Ureter (tissue), 1 donor: ENCODE measurements around the gene GNG11. TPM values are rescaled to one million over a fixed set of nuclear protein-coding genes. Genes with fewer than 3 reads are reported as not detected.
"Not testable (repeated sequence)": the region's sequence is repeated elsewhere in the genome, so short reads cannot be mapped to it uniquely, and the experiment has no call there.

Experiments
- DNase-seq: peaks from one replicate; pipeline ENCODE4 v3.0.0-alpha.2; 2020; ENCODE audit warnings: low spot score
- total RNA-seq: library from RNA; stranded (reverse); gene quantifications from one replicate; pipeline ENCODE4 v1.2.4, GENCODE V29; 2023
- donor health status: DM: yes; HTN: yes; CAD: no.

Gene GNG11
- 9.1 TPM for total RNA-seq

DNA sequence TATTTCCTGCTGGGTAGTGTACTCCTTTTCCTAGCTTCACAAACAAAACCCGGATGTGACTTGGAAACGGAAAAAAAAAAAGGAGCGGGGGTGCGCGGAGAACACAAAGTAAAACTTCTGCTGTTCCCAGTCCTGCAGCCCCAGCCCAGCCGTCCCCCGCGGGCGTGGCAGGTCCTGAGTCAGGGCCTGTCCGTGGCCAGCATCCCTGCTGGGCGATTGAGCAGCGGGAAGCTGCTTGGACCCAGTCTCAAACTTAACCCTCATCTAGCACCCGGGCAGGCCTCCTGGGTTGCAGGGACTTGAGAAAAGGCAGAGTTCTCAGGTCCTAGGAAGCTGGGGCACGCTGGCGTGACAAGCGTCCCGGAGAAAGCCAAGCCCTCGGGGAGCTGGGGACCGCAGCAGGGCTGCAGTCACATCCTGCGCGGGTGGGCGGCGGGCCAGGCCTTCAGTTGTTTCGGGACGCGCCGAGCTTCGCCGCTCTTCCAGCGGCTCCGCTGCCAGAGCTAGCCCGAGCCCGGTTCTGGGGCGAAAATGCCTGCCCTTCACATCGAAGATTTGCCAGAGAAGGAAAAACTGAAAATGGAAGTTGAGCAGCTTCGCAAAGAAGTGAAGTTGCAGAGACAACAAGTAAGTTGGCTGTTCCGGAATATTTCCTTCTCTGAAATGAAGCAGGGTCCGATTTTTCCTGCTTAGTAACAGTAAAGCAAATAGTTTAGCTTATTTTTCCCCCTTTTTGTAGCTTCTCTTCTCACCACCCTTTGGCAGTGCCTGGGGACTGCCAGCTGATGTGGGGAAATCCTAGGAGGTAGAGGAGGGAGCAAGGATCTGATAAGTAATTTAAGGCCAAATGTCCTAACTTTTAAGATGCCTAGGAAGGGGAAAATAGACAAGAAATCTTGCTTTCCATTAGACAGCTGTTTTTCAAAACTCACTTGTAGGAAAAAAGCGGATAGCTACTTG is at the start of gene GNG11:
Gene GNG11 (plus strand): TSS at position 129 of the 960 bp plus-strand sequence. CDS start 403 bp downstream, at position 532.
- DNase-seq, result peak; percentile 72

- DNase-seq, result no peak
These were observed 47.4 kb upstream of the GNG11 start for GRCh38 chr7:93873998-93874574.

DNA sequence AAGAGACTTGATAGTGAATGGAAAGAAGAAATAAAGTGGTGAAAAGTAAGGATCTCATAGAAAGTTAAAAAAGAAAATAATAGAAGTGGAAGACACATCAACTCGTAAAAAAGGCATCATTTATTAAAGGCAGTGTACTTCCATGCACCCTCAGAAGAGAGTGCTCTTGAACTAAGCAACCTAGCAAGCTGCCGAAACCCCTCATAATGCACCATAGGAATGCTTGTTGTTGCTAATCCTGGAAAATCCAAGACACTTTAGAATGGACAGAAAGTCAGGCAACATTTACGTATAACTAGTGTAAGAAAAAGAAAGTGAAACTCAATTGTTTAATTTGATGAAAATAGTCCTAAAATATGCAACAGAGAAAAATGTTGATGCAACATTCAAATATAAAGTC is 43.8 kb upstream of the GNG11 start:
- no peak for DNase-seq

- no peak for DNase-seq
These were observed 42.2 kb upstream of the GNG11 start for GRCh38 chr7:93879356-93879755.

DNA sequence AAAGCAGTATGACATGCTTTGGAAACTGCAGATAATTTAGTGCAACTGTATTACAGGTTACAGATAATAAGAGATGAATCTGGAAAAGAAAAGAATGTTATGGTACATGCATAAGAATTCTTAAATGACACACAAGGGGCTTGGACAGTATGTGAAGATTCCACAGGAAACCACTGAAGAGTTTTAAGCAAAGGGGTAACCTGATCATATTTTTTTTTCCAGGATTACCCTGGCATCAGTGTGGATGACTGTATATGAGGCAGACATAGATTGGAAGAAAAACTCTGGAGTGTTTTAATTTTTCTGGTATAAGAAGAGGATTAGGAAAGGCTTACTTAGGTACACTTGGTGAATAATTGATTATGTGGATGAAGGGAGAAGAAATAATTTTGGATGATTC is 39.1 kb upstream of the GNG11 start:
- DNase-seq, result no peak

DNA sequence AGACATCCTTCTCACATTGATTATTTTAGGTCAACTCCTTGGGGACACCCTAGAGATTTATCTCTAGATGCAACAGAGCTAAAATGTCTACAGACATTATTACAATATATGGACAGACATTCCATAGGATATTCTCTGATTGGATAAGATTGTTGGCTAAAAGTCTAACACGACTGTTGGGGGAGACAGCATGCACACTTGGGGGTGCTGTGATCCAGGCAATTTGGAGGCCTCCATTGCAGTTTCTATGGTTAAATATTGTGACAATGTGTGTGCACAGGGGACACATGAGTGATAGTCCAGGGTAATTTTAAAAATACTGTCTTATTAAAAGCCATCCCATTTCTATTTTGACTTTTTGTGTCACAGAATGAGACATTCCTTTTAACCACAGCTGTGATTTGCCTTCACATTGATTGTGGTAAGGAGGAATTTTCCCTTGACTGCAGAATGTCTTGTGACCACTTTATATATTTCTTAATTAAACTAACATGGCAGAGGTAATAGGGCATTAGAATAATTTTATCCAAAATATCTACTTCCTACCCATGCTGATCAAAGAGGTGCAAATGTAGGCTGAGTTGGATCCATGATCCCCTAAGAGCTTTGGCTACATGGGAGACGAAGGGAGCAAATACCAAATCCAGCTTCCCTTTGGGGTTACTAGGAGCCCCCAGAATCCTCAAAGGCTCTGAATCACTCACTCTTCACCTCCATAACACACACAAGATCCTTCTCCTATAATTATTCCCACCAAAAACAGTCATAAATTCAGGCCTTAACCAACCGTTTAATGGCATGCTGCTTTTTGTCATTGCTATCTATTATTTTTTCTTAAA is 38.2 kb upstream of the GNG11 start:
- no peak for DNase-seq

DNA sequence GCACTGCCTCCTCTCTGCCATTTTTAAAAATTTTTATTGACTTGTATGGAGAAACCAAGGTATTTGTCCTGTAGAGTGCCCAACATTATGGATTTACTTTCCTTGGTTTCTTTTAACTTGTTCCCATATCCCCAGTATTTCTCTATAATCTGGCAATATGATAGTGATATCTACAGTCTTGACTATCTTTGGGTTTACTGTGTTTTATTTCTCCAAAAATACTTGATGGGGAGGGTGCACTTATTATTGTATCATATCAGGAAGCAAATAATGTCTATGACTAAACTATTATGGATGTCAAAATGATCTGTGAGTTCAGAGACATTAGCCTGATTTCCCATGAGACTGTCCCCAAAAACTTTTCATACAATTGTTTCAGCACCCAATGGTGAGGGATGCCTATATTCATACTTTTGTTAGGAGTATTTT is 37.6 kb upstream of the GNG11 start:
- no peak for DNase-seq

GRCh38 chr7:93884541-93884940 is 37.0 kb upstream of the GNG11 start:
- DNase-seq, result no peak

- DNase-seq, result no peak
These were observed 32.3 kb upstream of the GNG11 start for GRCh38 chr7:93889261-93889660.

DNA sequence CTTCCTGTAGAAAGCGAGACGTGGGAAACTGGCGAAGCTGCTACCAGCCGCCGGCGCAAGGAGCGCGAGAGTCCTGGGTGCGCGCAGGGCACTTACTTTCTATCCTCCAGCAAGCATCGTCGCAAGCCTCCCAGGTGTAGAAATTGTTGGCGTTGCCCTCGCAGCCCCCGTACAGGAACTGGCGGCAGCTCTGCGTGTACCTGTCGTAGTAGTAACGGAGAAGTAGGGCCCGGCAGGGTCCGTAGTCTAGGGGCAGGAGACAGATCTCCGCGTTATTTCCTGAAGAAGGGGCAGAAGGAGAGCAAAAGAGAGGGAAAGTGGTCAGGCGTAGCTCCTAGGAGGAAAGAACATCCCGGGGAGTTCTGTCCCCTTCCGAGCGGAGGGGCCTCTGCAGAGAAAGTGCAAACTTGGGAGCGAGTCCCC is 31.5 kb upstream of the GNG11 start:
- DNase-seq, result peak; percentile 44

GRCh38 chr7:93890464-93891068 is 31.0 kb upstream of the GNG11 start, which contains the start of gene TFPI2:
TSS of gene TFPI2 (minus strand) at chr7:93890753. CDS start at chr7:93890678, 75 bp downstream.
- peak; percentile 42 for DNase-seq

DNA sequence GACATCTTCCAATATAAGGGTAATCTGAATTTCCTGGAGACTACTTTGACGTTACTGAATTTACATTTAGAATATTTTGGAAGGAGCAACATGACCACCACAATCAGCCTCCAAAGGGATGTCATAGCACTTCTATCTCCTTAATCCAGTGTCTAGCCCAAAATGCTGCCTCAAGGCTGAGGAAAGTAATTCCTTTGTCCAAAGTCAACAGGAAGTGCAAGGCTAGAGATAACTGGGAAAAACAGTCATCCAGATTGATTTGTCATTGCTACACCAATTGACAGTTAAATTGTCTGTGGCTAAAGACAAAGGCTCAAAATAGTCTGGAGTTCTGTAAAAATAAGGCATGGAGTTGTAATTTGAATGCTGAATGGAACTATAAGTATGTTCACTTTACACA is 27.1 kb upstream of the GNG11 start:
- no peak for DNase-seq

DNA sequence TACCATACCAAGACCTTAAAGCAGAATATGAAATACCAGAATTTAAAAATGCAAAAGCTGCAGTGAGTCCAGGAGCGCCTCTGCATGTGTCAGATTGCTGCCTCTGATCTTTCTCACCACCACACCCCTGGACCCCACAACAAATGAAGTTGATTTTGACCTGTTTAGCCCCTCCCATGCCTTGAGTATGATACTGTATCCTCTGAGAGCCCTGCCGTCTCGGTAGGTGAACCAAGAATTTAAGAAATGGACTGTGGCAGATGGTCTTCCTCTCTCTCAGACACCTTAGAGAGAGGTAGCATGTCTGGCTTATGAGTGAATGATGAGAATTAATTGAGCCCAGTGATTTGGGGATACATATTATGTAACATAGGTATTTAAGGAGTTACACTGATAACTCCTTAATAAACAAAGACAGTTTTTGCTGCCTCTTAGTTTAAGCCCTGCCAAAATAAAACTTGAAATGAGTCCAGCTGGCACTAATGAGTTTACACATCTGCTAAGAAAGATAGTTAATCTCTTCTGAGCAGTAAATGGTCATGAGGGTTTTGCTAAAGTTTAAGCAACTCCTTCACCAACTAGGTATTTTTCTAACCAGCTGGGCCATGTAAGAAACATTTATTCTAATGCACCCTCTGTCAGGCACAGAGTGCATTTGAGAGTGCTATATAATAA is 26.4 kb upstream of the GNG11 start:
- no peak for DNase-seq

- no peak for DNase-seq
These were observed 25.5 kb upstream of the GNG11 start for GRCh38 chr7:93895859-93896600.

GRCh38 chr7:93897680-93898079 is 23.9 kb upstream of the GNG11 start:
- DNase-seq, result no peak

DNA sequence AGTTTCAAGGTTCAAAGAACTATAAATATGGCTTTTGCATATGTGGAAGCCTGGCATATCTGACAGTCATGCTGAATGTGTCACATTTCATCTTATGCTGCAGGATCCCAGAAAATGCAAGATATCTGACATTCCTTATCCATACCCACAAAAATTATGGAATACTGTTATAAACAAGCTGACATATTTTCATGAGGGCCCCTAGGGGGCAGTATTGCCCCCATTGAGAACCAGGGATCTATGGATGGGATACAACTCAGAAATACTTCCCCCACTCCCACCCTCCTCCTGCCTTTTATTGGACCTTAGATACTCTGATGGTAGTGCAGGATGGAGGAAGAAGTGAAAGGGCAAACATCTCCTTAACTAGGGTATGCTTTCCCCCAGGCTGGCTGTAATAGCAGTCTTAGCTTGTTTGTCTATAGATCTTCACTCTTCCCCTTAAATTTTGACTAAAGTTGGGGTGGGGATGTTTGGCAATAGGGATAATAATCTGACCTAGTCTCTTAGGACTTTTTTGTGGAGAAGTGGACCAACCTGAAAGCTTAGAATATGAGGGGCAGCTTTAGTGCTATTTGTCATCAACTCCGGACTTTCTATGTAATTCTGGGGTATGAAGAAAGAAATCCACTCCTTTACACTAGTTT is 18.6 kb upstream of the GNG11 start:
- DNase-seq, result no peak

DNA sequence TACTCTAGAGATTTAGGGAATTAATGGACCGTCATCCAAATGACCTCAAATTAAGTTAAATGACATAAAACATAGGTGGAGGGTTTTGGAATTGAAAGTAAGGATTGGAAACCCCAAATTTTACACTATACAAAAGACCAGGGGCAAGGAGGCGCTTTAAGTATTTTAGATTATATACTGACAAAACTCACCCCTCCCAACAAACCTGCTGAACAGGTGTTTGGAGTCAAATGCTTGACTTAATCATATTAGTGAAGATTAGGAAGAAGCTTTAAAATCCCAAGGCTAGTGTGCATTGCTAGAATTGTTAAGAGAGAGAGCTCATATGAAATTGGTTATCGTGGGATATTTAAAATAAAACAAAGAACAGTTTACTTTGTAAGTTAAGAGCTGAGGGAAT is 15.3 kb upstream of the GNG11 start, which contains the start of gene GNGT1:
Gene GNGT1 (plus strand): TSS at position 301 of the 400 bp plus-strand sequence. CDS start 180 bp downstream, outside the sequence.
- DNase-seq, result no peak

- no peak for DNase-seq
These were observed 11.2 kb upstream of the GNG11 start for GRCh38 chr7:93910076-93910994.

DNA sequence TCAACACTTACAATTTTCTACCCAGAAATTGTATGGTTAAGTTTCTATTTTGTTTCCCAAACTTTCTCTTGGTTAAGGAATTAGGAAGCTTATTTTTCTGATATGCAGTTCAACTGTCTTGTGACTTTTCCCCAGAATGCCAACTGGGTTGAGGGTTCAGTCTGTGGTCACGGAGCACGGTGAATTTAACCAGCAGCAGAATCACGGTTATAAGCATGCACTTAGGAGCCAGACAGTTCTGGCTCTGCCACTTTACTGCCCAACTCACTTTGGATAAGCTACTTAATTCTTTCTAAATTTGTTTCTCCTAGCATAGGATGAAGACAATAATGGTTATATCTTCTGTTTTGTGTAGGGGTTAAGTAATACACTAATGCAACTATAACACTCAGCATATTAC is 10.3 kb upstream of the GNG11 start:
- DNase-seq, result not testable (repeated sequence)
